SU-DHL-6 (cell line): ENCODE data around the gene BIVM.

Experiments used
- EZH2phosphoT487 ChIP-seq: fragments of 200-600 bp; sonication (generic), shearing (Covaris generic); conservative IDR thresholded peaks from 2 replicates; pipeline ENCODE4 v1.6.1; 2018; ENCODE audit warnings: mild to moderate bottlenecking, antibody characterized with exemption, low read length, moderate library complexity, mixed read lengths
- TF ChIP-seq, protein P1 (sequence below): fragments of 200-600 bp; sonication (generic); IDR thresholded peaks from one replicate; pipeline ENCODE4 v1.5.1; 2017; ENCODE audit warnings: antibody characterized with exemption, mild to moderate bottlenecking, low read length, moderate library complexity; ENCODE audit not compliant: insufficient read depth, poor library complexity, severe bottlenecking

DNA sequence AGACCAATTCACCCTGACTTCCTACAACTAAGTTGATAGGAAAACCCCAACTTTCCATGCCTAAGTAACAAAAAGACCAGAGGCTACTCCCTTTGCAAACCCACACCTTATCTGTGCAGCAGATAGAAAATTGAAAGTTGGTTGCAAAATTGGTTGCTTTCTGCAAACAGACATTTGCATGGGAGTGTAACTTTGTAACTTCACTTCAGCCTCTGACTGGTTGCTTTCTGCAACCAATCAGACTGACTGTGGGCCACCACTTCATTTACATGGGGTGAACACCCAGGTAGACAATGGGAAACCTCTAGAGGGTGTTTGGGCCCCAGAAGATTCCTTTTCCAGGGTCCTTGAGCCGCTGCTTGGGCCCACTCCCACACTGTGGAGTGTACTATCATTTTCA is 35.2 kb upstream of the BIVM start:
- TF ChIP-seq, protein P1, sequence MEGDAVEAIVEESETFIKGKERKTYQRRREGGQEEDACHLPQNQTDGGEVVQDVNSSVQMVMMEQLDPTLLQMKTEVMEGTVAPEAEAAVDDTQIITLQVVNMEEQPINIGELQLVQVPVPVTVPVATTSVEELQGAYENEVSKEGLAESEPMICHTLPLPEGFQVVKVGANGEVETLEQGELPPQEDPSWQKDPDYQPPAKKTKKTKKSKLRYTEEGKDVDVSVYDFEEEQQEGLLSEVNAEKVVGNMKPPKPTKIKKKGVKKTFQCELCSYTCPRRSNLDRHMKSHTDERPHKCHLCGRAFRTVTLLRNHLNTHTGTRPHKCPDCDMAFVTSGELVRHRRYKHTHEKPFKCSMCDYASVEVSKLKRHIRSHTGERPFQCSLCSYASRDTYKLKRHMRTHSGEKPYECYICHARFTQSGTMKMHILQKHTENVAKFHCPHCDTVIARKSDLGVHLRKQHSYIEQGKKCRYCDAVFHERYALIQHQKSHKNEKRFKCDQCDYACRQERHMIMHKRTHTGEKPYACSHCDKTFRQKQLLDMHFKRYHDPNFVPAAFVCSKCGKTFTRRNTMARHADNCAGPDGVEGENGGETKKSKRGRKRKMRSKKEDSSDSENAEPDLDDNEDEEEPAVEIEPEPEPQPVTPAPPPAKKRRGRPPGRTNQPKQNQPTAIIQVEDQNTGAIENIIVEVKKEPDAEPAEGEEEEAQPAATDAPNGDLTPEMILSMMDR = no peak
- TF ChIP-seq EZH2phosphoT487 = no peak
